Endodermal cell (in vitro differentiated cells): ENCODE results near the gene PTPRT. TPM values are rescaled to one million over a fixed set of nuclear protein-coding genes. Genes with fewer than 3 reads are reported as not detected.

Experiments used
- DNase-seq: peaks from one replicate; pipeline ENCODE4 v3.0.0-alpha.2; 2017
- H3K27ac ChIP-seq: 2 replicates; pipeline ENCODE4 v1.5.1; 2013; ENCODE audit warnings: mild to moderate bottlenecking, low read depth, low read length, moderate library complexity
- H3K27me3 ChIP-seq: 2 replicates; pipeline ENCODE4 v1.6.1; 2013; ENCODE audit warnings: mild to moderate bottlenecking, low read length, moderate library complexity; ENCODE audit not compliant: insufficient read depth, control insufficient read depth, poor library complexity, severe bottlenecking
- H3K36me3 ChIP-seq: 2 replicates; pipeline ENCODE4 v1.7.0; 2013; ENCODE audit warnings: mild to moderate bottlenecking, low read length, moderate library complexity; ENCODE audit not compliant: control insufficient read depth, insufficient read depth
- H3K4me1 ChIP-seq: one replicate; pipeline ENCODE4 v1.7.0; 2013; ENCODE audit warnings: low read length; ENCODE audit not compliant: control insufficient read depth, insufficient read depth
- H3K4me3 ChIP-seq: 2 replicates; pipeline ENCODE4 v1.5.1; 2013; ENCODE audit warnings: mild to moderate bottlenecking, low read length, moderate library complexity
- H3K9ac ChIP-seq: 2 replicates; pipeline ENCODE4 v1.6.1; 2013; ENCODE audit warnings: mild to moderate bottlenecking, low read length, moderate library complexity; ENCODE audit not compliant: poor library complexity, severe bottlenecking; ENCODE audit errors: extremely low read depth
- H3K9me3 ChIP-seq: 2 replicates; pipeline ENCODE4 v1.6.1; 2013; ENCODE audit warnings: mild to moderate bottlenecking, low read length, moderate library complexity; ENCODE audit not compliant: control insufficient read depth
- H3K27ac Mint-ChIP-seq: 2 replicates; pipeline ENCODE4 v1.8.0; 2020; ENCODE audit warnings: mixed read lengths
- H3K27me3 Mint-ChIP-seq: 2 replicates; pipeline ENCODE4 v1.8.0; 2021; ENCODE audit warnings: mild to moderate bottlenecking, mixed read lengths; ENCODE audit not compliant: insufficient read depth
- H3K36me3 Mint-ChIP-seq: 2 replicates; pipeline ENCODE4 v1.8.0; 2020; ENCODE audit warnings: low read depth, mixed read lengths
- H3K4me1 Mint-ChIP-seq: 2 replicates; pipeline ENCODE4 v1.8.0; 2020; ENCODE audit warnings: mixed read lengths
- H3K4me3 Mint-ChIP-seq: 2 replicates; pipeline ENCODE4 v1.8.0; 2020; ENCODE audit warnings: mild to moderate bottlenecking, moderate library complexity, mixed read lengths
- H3K9me3 Mint-ChIP-seq: 2 replicates; pipeline ENCODE4 v1.8.0; 2020; ENCODE audit warnings: mild to moderate bottlenecking, mixed read lengths
- CTCF ChIP-seq: fragments of 200-600 bp; sonication (generic); conservative IDR thresholded peaks from 2 replicates; pipeline ENCODE4 v1.5.0; 2021; ENCODE audit warnings: antibody characterized with exemption, mild to moderate bottlenecking
- WGBS, 2 experiments: methylation state at CpG; one replicate each; pipeline versions ENCODE4 v1.1.5 to v1.1.7; 2013; ENCODE audit warnings: missing lambda C conversion rate in 2 of 2, mixed read lengths in 1 of 2; ENCODE audit not compliant: insufficient coverage in 1 of 2, insufficient read length in 1 of 2; 5-methylcytosine and 5-hydroxymethylcytosine counted together
- total RNA-seq, 2 donors: library from RNA; stranded (reverse); fragmentation: NEBNext Ultra II Directional in 1 of 2; extraction: Animal tissue kit (Norgen Biotek cat#: 25700) in 1 of 2; gene quantifications; 2 replicates in 1 of 2; 3 replicates in 1 of 2; pipeline ENCODE4 v1.2.1, GENCODE V29; 2021

Gene PTPRT
- total RNA-seq, 2 donors from 2014 or later, result 2.3 to 2.7 TPM

- peaks cover 4% of the 10 kb centered on the region for H3K9me3 Mint-ChIP-seq
- Histone ChIP-seq H3K4me3 (no peak overlapping the region), H3K27me3 (peaks cover 12% of the 10 kb centered on the region), H3K27ac (no peak overlapping the region), H3K9ac (no peak overlapping the region), H3K36me3 (no peaks in the 10 kb centered on the region), H3K9me3 (no peaks in the 10 kb centered on the region), H3K4me1 (no peaks in the 10 kb centered on the region)
- no peak for DNase-seq
- H3K4me3 Mint-ChIP-seq, result no peak overlapping the region
- 88 to 95% methylated on average over 5 of the region's 5 CpGs for WGBS, 2 experiments
- no peak overlapping the region for H3K27ac Mint-ChIP-seq
- TF ChIP-seq CTCF, result no peak
- no peaks in the 10 kb centered on the region for H3K4me1 Mint-ChIP-seq
- no peaks in the 10 kb centered on the region for H3K36me3 Mint-ChIP-seq
- H3K27me3 Mint-ChIP-seq, result peaks cover 13% of the 10 kb centered on the region
These were observed 234.8 kb downstream of the PTPRT start for GRCh38 chr20:42954951-42955350.

- Mint-ChIP-seq H3K27me3 (peaks cover 8% of the 10 kb centered on the region), H3K9me3 (peaks cover 1% of the 10 kb centered on the region), H3K36me3 (no peaks in the 10 kb centered on the region), H3K27ac (no peak overlapping the region), H3K4me3 (no peak overlapping the region), H3K4me1 (peaks cover 2% of the 10 kb centered on the region)
- Histone ChIP-seq H3K36me3 (no peaks in the 10 kb centered on the region), H3K27me3 (peaks cover 12% of the 10 kb centered on the region), H3K4me3 (no peak overlapping the region), H3K9ac (no peak overlapping the region), H3K4me1 (peaks cover 2% of the 10 kb centered on the region), H3K9me3 (peaks cover 4% of the 10 kb centered on the region), H3K27ac (no peak overlapping the region)
- DNase-seq, result no peak
- 93 to 98% methylated on average over 4 to 7 of the region's 7 CpGs for WGBS, 2 experiments
- peak; percentile 48 for TF ChIP-seq CTCF
These were observed 239.8 kb downstream of the PTPRT start for GRCh38 chr20:42949950-42950349.

GRCh38 chr20:42945234-42945994 lies 244.3 kb downstream of the PTPRT start:
- WGBS, 2 experiments, result 86 to 87% methylated on average over 6 to 10 of the region's 10 CpGs
- Mint-ChIP-seq H3K36me3 (no peaks in the 10 kb centered on the region), H3K4me3 (no peak overlapping the region), H3K9me3 (peaks cover 1% of the 10 kb centered on the region), H3K4me1 (peaks cover 9% of the 10 kb centered on the region), H3K27ac (no peak overlapping the region), H3K27me3 (no peaks in the 10 kb centered on the region)
- Histone ChIP-seq H3K4me1 (peaks cover 8% of the 10 kb centered on the region), H3K36me3 (no peaks in the 10 kb centered on the region), H3K4me3 (no peak overlapping the region), H3K9ac (no peak overlapping the region), H3K27ac (no peak overlapping the region), H3K9me3 (peaks cover 4% of the 10 kb centered on the region), H3K27me3 (no peaks in the 10 kb centered on the region)
- no peak for DNase-seq
- TF ChIP-seq CTCF, result no peak
